NT2/D1 (cell line): ENCODE measurements around the gene RORC.

ENCODE experiments used
- SUZ12 ChIP-seq: IDR thresholded peaks from 2 replicates; pipeline ENCODE4 v1.6.1; 2011; ENCODE audit not compliant: insufficient read length, insufficient read depth; ENCODE audit errors: extremely low read depth
- YY1 ChIP-seq: IDR thresholded peaks from 2 replicates; pipeline ENCODE4 v1.6.1; 2011; ENCODE audit not compliant: insufficient read length, insufficient read depth
- ZNF274 ChIP-seq: IDR thresholded peaks from 2 replicates; pipeline ENCODE4 v1.6.1; 2011; ENCODE audit warnings: mild to moderate bottlenecking, low read depth, low read length

GRCh38 chr1:151831256-151831591, 378 bp downstream of the RORC start:
- TF ChIP-seq ZNF274 (no peak), YY1 (no peak), SUZ12 (no peak)
